Measurements from ENCODE around the gene CCDC92. TPM values are rescaled to one million over a fixed set of nuclear protein-coding genes. Genes with fewer than 3 reads are reported as not detected.

The CCDC92 gene
- total and polyA plus RNA-seq, 10 of the 15 experiments (the other 5 are each of a cell fraction or from before 2014, with no cell fraction given): 0.53 to 11.8 (median 4.2) TPM

GRCh38 chr12:123942911-123943648 is 29.6 kb downstream of the CCDC92 start:
- ATAC-seq: no peak
- CTCF ChIA-PET: no interaction called here

GRCh38 chr12:123942238-123942653 is 30.4 kb downstream of the CCDC92 start:
- FAIRE-seq (no peak), ATAC-seq (no peak), DNase-seq (ENCODE audit: low read depth, low spot score) (no peak)
- Histone ChIP-seq H3K9ac (ENCODE audit: control insufficient read depth, insufficient read depth, low read length) (no peak overlapping the region), H3K4me1 (ENCODE audit: control insufficient read depth, insufficient read depth, low read length) (peaks cover 11% of the 10 kb centered on the region), H4K20me1 (ENCODE audit: control insufficient read depth, insufficient read depth) (no peaks in the 10 kb centered on the region), H3K4me2 (ENCODE audit: control insufficient read depth, insufficient read depth) (no peak overlapping the region), H3K27me3 (replicated peaks in 1 of 2; ENCODE audit: control insufficient read depth in 2 of 2, insufficient read depth in 2 of 2, low read length in 1 of 2) (no peaks in the 10 kb centered on the region), H3K79me2 (ENCODE audit: control insufficient read depth, insufficient read depth, low read length) (no peaks in the 10 kb centered on the region), H3K9me3 (replicated peaks; ENCODE audit: control insufficient read depth, insufficient read depth, low read length) (no peaks in the 10 kb centered on the region; the same call in 1 of the 3 replicates), H3K27ac (ENCODE audit: control insufficient read depth, insufficient read depth) (no peak overlapping the region), H3K4me3 (no peak overlapping the region), H2AFZ (ENCODE audit: control insufficient read depth, low read depth, low read length) (no peak overlapping the region), H3K36me3 (ENCODE audit: control insufficient read depth in 2 of 2, insufficient read depth in 2 of 2, low read length in 1 of 2) (no peaks in the 10 kb centered on the region)
- ChIA-PET POLR2A (no interaction called here), SMC1A (ENCODE audit: uncharacterized antibody, unreplicated experiment) (interaction anchor here (1.0 kb wide), 1 partner anchor 39 kb away, joined by 3 read pairs; no protein-coding TSS in a partner anchor), CTCF (no interaction called here), RAD21 (ENCODE audit: unreplicated experiment) (no interaction called here)
- TF ChIP-seq IRF5 (IDR thresholded peaks at IDR 0.05; ENCODE audit: borderline replicate concordance) (no peak), MAX (IDR thresholded peaks at IDR 0.05; ENCODE audit: low read depth, low read length) (no peak), ZBTB4 (CRISPR knock-in tag; IDR thresholded peaks at IDR 0.05) (no peak), MYC (IDR thresholded peaks at IDR 0.05; ENCODE audit: insufficient read depth, insufficient read length, insufficient replicate concordance, low read length, severe bottlenecking) (no peak), ATF2 (IDR thresholded peaks at IDR 0.05; ENCODE audit: low read length) (no peak)
- WGBS (ENCODE audit: insufficient coverage, insufficient replicate concordance, low lambda C conversion rate, missing lambda C conversion rate): 78% methylated on average over 10 of the region's 10 CpGs
- BruUV-seq (replicated peaks): no TSS peak
- in situ Hi-C loops (cut with MboI): no loop called here
- intact Hi-C loops (cut with micrococcal nuclease; ENCODE audit: unreplicated experiment): no loop called here

More at GRCh38 chr12:123942911-123943648, 29.6 kb downstream of the CCDC92 start:
- FAIRE-seq: no peak
- H3K27me3 ChIP-seq (replicated peaks in 1 of 2; ENCODE audit: control insufficient read depth in 2 of 2, insufficient read depth in 2 of 2, low read length in 1 of 2): no peaks in the 10 kb centered on the region
- no peaks in the 10 kb centered on the region; the same call in 1 of the 3 replicates for H3K9me3 ChIP-seq (replicated peaks; ENCODE audit: control insufficient read depth, insufficient read depth, low read length)
- in situ Hi-C loops (cut with MboI): no loop called here
- ChIA-PET SMC1A (ENCODE audit: uncharacterized antibody, unreplicated experiment) (interaction anchor here (1.0 kb wide), 1 partner anchor 40 kb away, joined by 3 read pairs; no protein-coding TSS in a partner anchor), POLR2A (no interaction called here), RAD21 (ENCODE audit: unreplicated experiment) (no interaction called here)
- H2AFZ ChIP-seq (ENCODE audit: control insufficient read depth, low read depth, low read length): no peak overlapping the region
- H3K9ac ChIP-seq (ENCODE audit: control insufficient read depth, insufficient read depth, low read length): no peak overlapping the region
- peaks cover 5% of the 10 kb centered on the region for H3K4me1 ChIP-seq (ENCODE audit: control insufficient read depth, insufficient read depth, low read length)
- H4K20me1 ChIP-seq (ENCODE audit: control insufficient read depth, insufficient read depth): no peaks in the 10 kb centered on the region
- no peak overlapping the region for H3K4me2 ChIP-seq (ENCODE audit: control insufficient read depth, insufficient read depth)
- WGBS (ENCODE audit: insufficient coverage, insufficient replicate concordance, low lambda C conversion rate, missing lambda C conversion rate): 84% methylated on average over 16 of the region's 16 CpGs
- intact Hi-C loops (cut with micrococcal nuclease; ENCODE audit: unreplicated experiment): no loop called here
- H3K36me3 ChIP-seq (ENCODE audit: control insufficient read depth in 2 of 2, insufficient read depth in 2 of 2, low read length in 1 of 2): no peaks in the 10 kb centered on the region
- H3K4me3 ChIP-seq: no peak overlapping the region
- DNase-seq (ENCODE audit: low read depth, low spot score): no peak
- no peaks in the 10 kb centered on the region for H3K79me2 ChIP-seq (ENCODE audit: control insufficient read depth, insufficient read depth, low read length)
- H3K27ac ChIP-seq (ENCODE audit: control insufficient read depth, insufficient read depth): no peak overlapping the region
- no peak for TF ChIP-seq CBFB (IDR thresholded peaks at IDR 0.05; ENCODE audit: low read depth)
- BruUV-seq (replicated peaks): no TSS peak

Measured in GM12878 (cell line).